ENCODE measurements around the gene PHYHD1. TPM values are rescaled to one million over a fixed set of nuclear protein-coding genes. Genes with fewer than 3 reads are reported as not detected.

Gene PHYHD1
- polyA plus RNA-seq, 2 of the 4 experiments (the other 2 are of a cell fraction) = not detected

DNA sequence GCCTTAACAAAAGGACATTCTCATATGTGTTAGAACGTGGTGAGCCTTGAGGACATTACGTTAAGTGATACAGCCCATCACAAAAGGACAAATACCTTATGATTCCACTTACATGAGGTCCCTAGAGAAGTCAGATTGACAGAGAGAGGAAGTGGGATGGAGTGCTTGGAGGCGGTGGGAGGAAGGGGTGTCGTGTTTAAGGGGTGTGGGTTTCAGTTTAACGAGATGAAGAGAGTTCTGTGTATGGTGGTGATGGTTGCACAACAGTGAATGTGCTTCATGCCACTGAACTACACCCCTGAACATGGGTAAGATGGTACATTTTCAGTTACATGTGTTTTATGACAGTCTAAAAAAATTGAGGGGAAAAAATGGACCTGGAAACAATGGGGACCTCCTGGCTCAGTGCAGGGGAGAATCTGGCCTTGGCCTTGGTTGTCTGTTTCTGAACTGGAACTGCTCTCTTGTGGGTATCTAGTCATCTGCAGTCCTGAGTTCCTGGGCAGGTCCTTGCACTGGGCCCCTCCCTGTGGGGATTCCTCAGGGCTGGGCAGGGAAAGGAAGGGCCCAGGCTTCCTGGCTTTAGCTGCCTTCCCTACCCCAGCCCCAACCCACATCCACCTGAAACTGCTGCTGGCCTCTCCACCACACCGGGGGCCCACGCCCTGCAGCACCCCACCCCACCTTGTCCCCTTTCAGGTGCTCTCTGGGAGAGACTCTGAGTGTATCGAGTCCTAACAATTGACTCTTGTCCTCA is 21.0 kb upstream of the PHYHD1 start:
- CTCF ChIA-PET = interaction anchor here (0.8 to 3.3 kb wide), 2 partner anchors 13 to 28 kb away, joined by 3 to 22 read pairs; no protein-coding TSS in a partner anchor
- POLR2A ChIA-PET = no interaction called here
- no peaks in the 10 kb centered on the region for H3K9me3 ChIP-seq
- DNase-seq (ENCODE audit: low read depth in 1 of 2, low spot score in 1 of 2) (no peak), FAIRE-seq (no peak), ATAC-seq (peak; percentile 53 to 58)
- peak overlapping the region; percentile 46 to 57; a peak in 4 of 6 replicates for H3K27ac ChIP-seq
- peaks cover 43% of the 10 kb centered on the region for H3K4me1 ChIP-seq
- no peak for TF ChIP-seq RCOR1 (IDR thresholded peaks at IDR 0.05; ENCODE audit: low read depth, low read length)
- TF ChIP-seq MAZ (IDR thresholded peaks at IDR 0.05; ENCODE audit: borderline replicate concordance, low read depth, low read length) = no peak
- no peak for TF ChIP-seq RARB (CRISPR knock-in tag; IDR thresholded peaks at IDR 0.05)
- TF ChIP-seq, protein P1, sequence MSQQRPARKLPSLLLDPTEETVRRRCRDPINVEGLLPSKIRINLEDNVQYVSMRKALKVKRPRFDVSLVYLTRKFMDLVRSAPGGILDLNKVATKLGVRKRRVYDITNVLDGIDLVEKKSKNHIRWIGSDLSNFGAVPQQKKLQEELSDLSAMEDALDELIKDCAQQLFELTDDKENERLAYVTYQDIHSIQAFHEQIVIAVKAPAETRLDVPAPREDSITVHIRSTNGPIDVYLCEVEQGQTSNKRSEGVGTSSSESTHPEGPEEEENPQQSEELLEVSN (IDR thresholded peaks at IDR 0.05; ENCODE audit: borderline replicate concordance, low read depth) = no peak
- no peak for TF ChIP-seq HOXB5 (CRISPR knock-in tag; IDR thresholded peaks at IDR 0.05)
- no peak for TF ChIP-seq EHF (CRISPR knock-in tag; IDR thresholded peaks at IDR 0.05)
- no peak for TF ChIP-seq NFE2L2 (conservative IDR thresholded peaks at IDR 0.05; ENCODE audit: low read length)
- TF ChIP-seq GATA3 (IDR thresholded peaks at IDR 0.05; ENCODE audit: borderline replicate concordance) = no peak
- TF ChIP-seq EHMT2 (IDR thresholded peaks at IDR 0.05; ENCODE audit: low read depth) = no peak
- no peak for TF ChIP-seq TFCP2L1 (CRISPR knock-in tag; IDR thresholded peaks at IDR 0.05)
- TF ChIP-seq RAD21 (conservative IDR thresholded peaks at IDR 0.05 in 1 of 2, IDR thresholded peaks at IDR 0.05 in 1 of 2) = no peak
- TF ChIP-seq, protein P2, sequence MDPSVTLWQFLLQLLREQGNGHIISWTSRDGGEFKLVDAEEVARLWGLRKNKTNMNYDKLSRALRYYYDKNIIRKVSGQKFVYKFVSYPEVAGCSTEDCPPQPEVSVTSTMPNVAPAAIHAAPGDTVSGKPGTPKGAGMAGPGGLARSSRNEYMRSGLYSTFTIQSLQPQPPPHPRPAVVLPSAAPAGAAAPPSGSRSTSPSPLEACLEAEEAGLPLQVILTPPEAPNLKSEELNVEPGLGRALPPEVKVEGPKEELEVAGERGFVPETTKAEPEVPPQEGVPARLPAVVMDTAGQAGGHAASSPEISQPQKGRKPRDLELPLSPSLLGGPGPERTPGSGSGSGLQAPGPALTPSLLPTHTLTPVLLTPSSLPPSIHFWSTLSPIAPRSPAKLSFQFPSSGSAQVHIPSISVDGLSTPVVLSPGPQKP (IDR thresholded peaks at IDR 0.05; ENCODE audit: low read depth, low read length) = no peak
- TF ChIP-seq HOXA7 (CRISPR knock-in tag; IDR thresholded peaks at IDR 0.05) = no peak
- no peak overlapping the region for H3K4me3 ChIP-seq
- 74% methylated on average over 6 of the region's 8 CpGs for WGBS (ENCODE audit: missing lambda C conversion rate)
- H3K4me2 ChIP-seq = no peak overlapping the region

DNA sequence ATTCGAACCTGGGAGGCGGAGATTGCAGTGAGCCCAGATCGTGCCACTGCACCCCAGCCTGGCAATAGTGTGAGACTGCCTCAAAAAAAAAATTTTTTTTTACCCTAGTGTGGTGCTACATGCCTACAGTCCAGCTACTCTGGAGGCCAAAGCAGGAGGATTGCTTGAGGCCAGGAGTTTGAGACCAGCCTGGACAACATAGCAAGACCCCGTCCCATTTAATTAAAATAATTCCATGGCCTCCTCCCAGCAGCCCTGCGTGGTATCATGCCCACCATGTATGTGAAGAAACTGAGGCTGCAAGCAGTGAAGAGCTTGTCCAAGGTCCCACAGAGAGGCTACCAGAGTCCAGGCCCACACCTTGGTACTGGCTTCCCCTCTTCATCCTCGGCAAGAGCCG is 19.4 kb upstream of the PHYHD1 start:
- no peaks in the 10 kb centered on the region for H3K9me3 ChIP-seq
- POLR2A ChIA-PET = no interaction called here
- ATAC-seq = no peak
- no peak overlapping the region for H3K4me3 ChIP-seq
- 89% methylated on average over 7 of the region's 7 CpGs for WGBS (ENCODE audit: missing lambda C conversion rate)
- DNase-seq (ENCODE audit: low read depth in 1 of 2, low spot score in 1 of 2) = no peak
- TF ChIP-seq RARB (CRISPR knock-in tag; IDR thresholded peaks at IDR 0.05) (no peak), CEBPB (IDR thresholded peaks at IDR 0.05) (no peak), GATA3 (IDR thresholded peaks at IDR 0.05; ENCODE audit: borderline replicate concordance) (no peak), RFX5 (IDR thresholded peaks at IDR 0.05) (no peak), PHF8 (IDR thresholded peaks at IDR 0.05; ENCODE audit: borderline replicate concordance, low read depth) (no peak), MAZ (IDR thresholded peaks at IDR 0.05; ENCODE audit: borderline replicate concordance, low read depth, low read length) (no peak), SREBF2 (IDR thresholded peaks at IDR 0.05) (no peak), HOXB13 (CRISPR knock-in tag; IDR thresholded peaks at IDR 0.05; ENCODE audit: low read depth) (no peak), EHF (CRISPR knock-in tag; IDR thresholded peaks at IDR 0.05) (no peak), RCOR1 (IDR thresholded peaks at IDR 0.05; ENCODE audit: low read depth, low read length) (no peak), SMC3 (IDR thresholded peaks at IDR 0.05) (no peak), FOSL2 (IDR thresholded peaks at IDR 0.05) (no peak), FOSL2 (CRISPR knock-in tag; IDR thresholded peaks at IDR 0.05) (no peak), JUN (IDR thresholded peaks at IDR 0.05) (no peak), ZSCAN20 (CRISPR knock-in tag; IDR thresholded peaks at IDR 0.05) (no peak), ESRRA (IDR thresholded peaks at IDR 0.05; ENCODE audit: borderline replicate concordance, low read length) (no peak), MYC (IDR thresholded peaks at IDR 0.05; ENCODE audit: borderline replicate concordance, low read length) (no peak)
- TF ChIP-seq, protein P3, sequence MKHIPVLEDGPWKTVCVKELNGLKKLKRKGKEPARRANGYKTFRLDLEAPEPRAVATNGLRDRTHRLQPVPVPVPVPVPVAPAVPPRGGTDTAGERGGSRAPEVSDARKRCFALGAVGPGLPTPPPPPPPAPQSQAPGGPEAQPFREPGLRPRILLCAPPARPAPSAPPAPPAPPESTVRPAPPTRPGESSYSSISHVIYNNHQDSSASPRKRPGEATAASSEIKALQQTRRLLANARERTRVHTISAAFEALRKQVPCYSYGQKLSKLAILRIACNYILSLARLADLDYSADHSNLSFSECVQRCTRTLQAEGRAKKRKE (CRISPR knock-in tag; IDR thresholded peaks at IDR 0.05; ENCODE audit: low read depth) = no peak
- TF ChIP-seq, protein P1 (IDR thresholded peaks at IDR 0.05; ENCODE audit: borderline replicate concordance, low read depth) = no peak
- TF ChIP-seq, protein P4, sequence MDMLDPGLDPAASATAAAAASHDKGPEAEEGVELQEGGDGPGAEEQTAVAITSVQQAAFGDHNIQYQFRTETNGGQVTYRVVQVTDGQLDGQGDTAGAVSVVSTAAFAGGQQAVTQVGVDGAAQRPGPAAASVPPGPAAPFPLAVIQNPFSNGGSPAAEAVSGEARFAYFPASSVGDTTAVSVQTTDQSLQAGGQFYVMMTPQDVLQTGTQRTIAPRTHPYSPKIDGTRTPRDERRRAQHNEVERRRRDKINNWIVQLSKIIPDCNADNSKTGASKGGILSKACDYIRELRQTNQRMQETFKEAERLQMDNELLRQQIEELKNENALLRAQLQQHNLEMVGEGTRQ (IDR thresholded peaks at IDR 0.05) = no peak
- TF ChIP-seq, protein P5, sequence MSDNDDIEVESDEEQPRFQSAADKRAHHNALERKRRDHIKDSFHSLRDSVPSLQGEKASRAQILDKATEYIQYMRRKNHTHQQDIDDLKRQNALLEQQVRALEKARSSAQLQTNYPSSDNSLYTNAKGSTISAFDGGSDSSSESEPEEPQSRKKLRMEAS (IDR thresholded peaks at IDR 0.05) = no peak
- H3K4me2 ChIP-seq = no peak overlapping the region
- FAIRE-seq = no peak
- H3K4me1 ChIP-seq = peaks cover 47% of the 10 kb centered on the region
- CTCF ChIA-PET = interaction anchor here (3.3 kb wide), 1 partner anchor 27 kb away, joined by 22 read pairs; no protein-coding TSS in a partner anchor
- peak overlapping the region; percentile 57 to 63; a peak in 2 of 6 replicates for H3K27ac ChIP-seq

All from A549 (cell line).